Measurements from ENCODE around the gene IFT25. TPM values are rescaled to one million over a fixed set of nuclear protein-coding genes. Genes with fewer than 3 reads are reported as not detected.

Gene IFT25
- total RNA-seq, 2 experiments from 2014 or later: 60.5 to 63.5 TPM

DNA sequence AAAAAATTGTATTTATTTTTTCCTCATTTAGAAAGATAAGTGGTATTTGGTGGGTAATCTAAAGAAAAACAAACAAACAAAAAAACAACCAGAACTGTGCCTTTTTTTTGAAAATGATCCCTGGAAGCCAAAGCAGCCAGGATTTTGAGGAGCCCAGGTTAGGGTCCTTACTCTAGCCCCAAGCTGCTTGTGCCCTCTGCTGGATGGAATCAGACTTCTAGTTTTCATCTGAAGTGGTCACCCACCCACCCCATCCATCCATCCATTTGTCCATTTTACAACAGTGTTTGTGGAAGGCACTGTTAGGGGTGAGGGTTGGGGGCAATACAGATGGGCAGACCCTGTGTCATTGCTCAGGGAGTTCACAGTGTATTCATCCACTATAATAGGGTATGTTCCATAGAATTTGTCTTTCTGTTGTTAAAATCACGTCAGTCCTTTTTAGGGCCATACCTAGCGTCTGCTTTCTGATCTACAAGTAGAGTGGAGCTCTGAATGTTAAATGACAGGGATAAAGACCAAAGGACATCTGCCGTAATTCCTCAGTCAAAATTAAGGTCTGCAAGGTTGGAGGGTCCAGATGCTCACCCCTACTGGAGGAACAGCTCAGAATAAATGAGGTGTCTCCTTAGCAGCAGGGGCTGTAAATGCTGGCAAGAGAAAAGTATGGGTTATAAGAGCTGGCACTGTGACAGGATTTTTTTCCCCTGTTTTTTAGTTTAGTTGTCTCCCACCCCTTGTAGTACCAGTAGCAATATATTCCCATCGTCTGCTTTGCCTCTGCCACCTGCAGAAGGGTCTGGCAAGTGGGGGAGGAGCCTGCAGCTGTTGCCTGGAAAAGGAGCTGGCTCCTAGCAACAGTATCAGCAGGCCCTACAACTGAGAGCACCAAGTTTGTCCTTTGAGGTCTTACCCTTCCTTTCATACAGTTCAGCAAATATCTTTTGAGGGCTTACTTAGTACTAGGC is 3.8 kb upstream of the IFT25 start:
- Mint-ChIP-seq H3K36me3 (ENCODE audit: low read depth) (peaks cover 21% of the 10 kb centered on the region), H3K4me3 (no peak overlapping the region), H3K4me1 (ENCODE audit: low read depth) (peaks cover 36% of the 10 kb centered on the region), H3K9me3 (no peaks in the 10 kb centered on the region), H3K27me3 (no peaks in the 10 kb centered on the region), H3K27ac (no peak overlapping the region)
- CTCF ChIA-PET: interaction anchor here (0.8 to 12.2 kb wide), 15 partner anchors 10 to 500 kb away, joined by 3 to 146 read pairs (median 5); no protein-coding TSS in a partner anchor
- POLR2A ChIA-PET: interaction anchor here (0.6 to 1.5 kb wide), 3 partner anchors 10 to 426 kb away, joined by 3 to 6 read pairs (median 3); no protein-coding TSS in a partner anchor
- intact Hi-C loops (cut with micrococcal nuclease): no loop called here
- DNase-seq: peak; percentile 56
- no peak for ATAC-seq
- TF ChIP-seq CTCF (IDR thresholded peaks at IDR 0.05): peak; percentile 73

DNA sequence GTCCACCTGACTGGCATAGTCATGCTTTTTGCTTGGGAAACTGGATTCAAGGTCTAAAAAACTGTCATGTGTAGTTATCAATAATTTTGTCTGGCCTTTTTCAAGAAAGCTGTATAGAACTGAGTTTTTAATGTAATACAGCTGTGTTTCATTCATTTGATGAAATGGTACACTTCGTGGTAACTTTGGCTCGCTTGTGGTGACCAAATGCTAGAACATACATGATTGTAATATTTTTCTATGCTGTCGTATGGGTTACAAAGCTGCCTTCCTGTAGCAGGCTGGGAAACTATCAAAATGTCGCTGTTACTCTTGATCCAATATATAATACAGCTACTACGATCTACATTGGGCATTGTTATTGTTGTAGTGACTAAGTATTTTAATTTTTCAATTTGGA is 2.8 kb upstream of the IFT25 start:
- ChIA-PET POLR2A (interaction anchor here (0.8 to 1.6 kb wide), 4 partner anchors 29 to 110 kb away, joined by 3 to 7 read pairs (median 3); partner anchors contain the start of gene YIPF1), CTCF (interaction anchor here (0.7 to 12.2 kb wide), 15 partner anchors 8 to 120 kb away, joined by 3 to 146 read pairs (median 4); partner anchors contain the start of gene YIPF1)
- no peak overlapping the region for H3K27ac Mint-ChIP-seq

DNA sequence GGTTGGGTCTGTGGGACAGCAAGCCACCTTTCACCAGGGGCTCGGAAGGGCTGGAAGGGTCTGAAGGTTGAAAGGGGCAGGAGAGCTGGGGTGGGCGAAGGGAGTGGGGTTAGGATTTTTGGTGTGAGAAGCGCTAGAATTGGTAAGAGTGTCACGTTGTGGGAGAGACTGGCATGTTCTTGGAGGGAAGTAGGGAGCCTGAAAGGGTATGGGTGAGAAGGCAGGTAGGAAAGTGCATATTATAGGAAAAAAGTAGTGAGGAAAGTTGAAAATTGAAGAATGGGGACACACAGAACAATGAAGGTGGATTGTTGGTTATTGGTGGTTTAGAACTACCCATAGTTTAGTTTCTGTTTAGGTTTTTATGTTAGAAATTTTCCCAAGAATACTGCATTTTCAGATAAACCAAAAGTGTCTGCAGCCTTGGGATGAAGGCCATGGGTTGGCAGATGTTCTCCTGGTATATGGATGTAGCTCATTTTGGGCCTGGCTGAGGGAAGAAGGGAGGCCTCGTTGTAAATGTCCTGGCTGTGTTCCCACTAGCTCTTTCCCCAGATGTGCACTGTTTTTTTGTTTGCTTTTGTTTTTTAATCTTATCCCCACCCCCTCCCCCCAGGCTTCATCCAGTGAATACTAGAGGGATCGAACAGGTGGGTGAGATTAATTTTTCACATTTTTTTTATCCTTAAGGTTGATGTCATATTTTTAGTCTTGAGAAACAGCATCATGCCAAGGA is 1.8 kb upstream of the IFT25 start:
- DNase-seq: no peak
- Mint-ChIP-seq H3K27me3 (no peaks in the 10 kb centered on the region), H3K9me3 (no peaks in the 10 kb centered on the region), H3K27ac (peak overlapping the region; percentile 72), H3K36me3 (ENCODE audit: low read depth) (peaks cover 30% of the 10 kb centered on the region), H3K4me3 (peak overlapping the region; percentile 93), H3K4me1 (ENCODE audit: low read depth) (peaks cover 49% of the 10 kb centered on the region)
- no peak for TF ChIP-seq CTCF (IDR thresholded peaks at IDR 0.05)
- ATAC-seq: no peak
- ChIA-PET POLR2A (interaction anchor here (1.1 to 1.6 kb wide), 3 partner anchors 58 to 109 kb away, joined by 3 to 7 read pairs (median 3); partner anchors contain the start of gene YIPF1), CTCF (interaction anchor here (0.8 to 12.2 kb wide), 13 partner anchors 9 to 119 kb away, joined by 3 to 146 read pairs (median 4); partner anchors contain the start of gene YIPF1)
- intact Hi-C loops (cut with micrococcal nuclease): no loop called here

More for the DNA sequence above, 2.8 kb upstream of the IFT25 start:
- H3K4me1 Mint-ChIP-seq (ENCODE audit: low read depth): peaks cover 40% of the 10 kb centered on the region
- ATAC-seq: no peak
- intact Hi-C loops (cut with micrococcal nuclease): no loop called here
- no peaks in the 10 kb centered on the region for H3K27me3 Mint-ChIP-seq
- H3K9me3 Mint-ChIP-seq: no peaks in the 10 kb centered on the region
- no peak for TF ChIP-seq CTCF (IDR thresholded peaks at IDR 0.05)
- H3K4me3 Mint-ChIP-seq: peak overlapping the region; percentile 93
- no peak for DNase-seq
- H3K36me3 Mint-ChIP-seq (ENCODE audit: low read depth): peaks cover 27% of the 10 kb centered on the region

GRCh38 chr1:53946252-53947171 is 1.0 kb upstream of the IFT25 start, which contains the start of gene LRRC42:
TSS of gene LRRC42 (plus strand) at chr1:53946350. CDS start at chr1:53952000, 5,650 bp downstream.
- H3K36me3 Mint-ChIP-seq (ENCODE audit: low read depth): peaks cover 27% of the 10 kb centered on the region
- ChIA-PET POLR2A (interaction anchor here (1.1 to 2.6 kb wide), 5 partner anchors 57 to 109 kb away, joined by 3 to 16 read pairs (median 7); partner anchors contain the start of genes NDC1 and YIPF1), CTCF (interaction anchor here (1.0 to 12.2 kb wide), 14 partner anchors 12 to 118 kb away, joined by 3 to 146 read pairs (median 4); partner anchors contain the start of gene YIPF1)
- H3K4me1 Mint-ChIP-seq (ENCODE audit: low read depth): peaks cover 53% of the 10 kb centered on the region
- TF ChIP-seq CTCF (IDR thresholded peaks at IDR 0.05): no peak
- H3K4me3 Mint-ChIP-seq: peak within 1 kb of the TSS; percentile 93
- ATAC-seq (peak; percentile 74), DNase-seq (peak; percentile 72)
- no peaks in the 10 kb centered on the region for H3K9me3 Mint-ChIP-seq
- H3K27ac Mint-ChIP-seq: peak within 1 kb of the TSS; percentile 88
- no peaks in the 10 kb centered on the region for H3K27me3 Mint-ChIP-seq
- intact Hi-C loops (cut with micrococcal nuclease): no loop called here
